ENCODE measurements around the gene TMEM231. TPM values are rescaled to one million over a fixed set of nuclear protein-coding genes. Genes with fewer than 3 reads are reported as not detected.
"Not testable (repeated sequence)": the region's sequence is repeated elsewhere in the genome, so short reads cannot be mapped to it uniquely, and the experiment has no call there.

The TMEM231 gene
- total and polyA plus RNA-seq, 2 of the 8 experiments (the other 6 are each of a cell fraction or from before 2014, with no cell fraction given): 8.3 to 26.7 TPM

GRCh38 chr16:75501820-75502219 is 54.2 kb downstream of the TMEM231 start:
- H3K4me1 ChIP-seq (replicated peaks in 1 of 4; ENCODE audit: control insufficient read depth in 3 of 4, insufficient read depth in 4 of 4, low read length in 3 of 4); H2AFZ ChIP-seq (ENCODE audit: low read length); H3K36me3 ChIP-seq (ENCODE audit: control insufficient read depth in 2 of 4, insufficient read depth in 4 of 4, low read length in 3 of 4); H3K9me3 ChIP-seq (ENCODE audit: insufficient read depth in 2 of 2, low read depth in 1 of 2, low read length in 1 of 2); H3K79me1 ChIP-seq (ENCODE audit: low read depth, low read length); H3K14ac ChIP-seq (ENCODE audit: insufficient read length); H3K9ac ChIP-seq (replicated peaks in 1 of 4; ENCODE audit: extremely low read depth in 1 of 4, low read depth in 3 of 4, low read length in 3 of 4); H4K8ac ChIP-seq (ENCODE audit: extremely low read depth, insufficient read depth, low read length); H3K79me2 ChIP-seq (ENCODE audit: control insufficient read depth in 1 of 2, insufficient read depth in 2 of 2, low read length in 2 of 2); H3K56ac ChIP-seq (replicated peaks; ENCODE audit: insufficient read length, low read depth, low read length); H4K91ac ChIP-seq (replicated peaks; ENCODE audit: insufficient read length, low read length); H3K23ac ChIP-seq (ENCODE audit: insufficient read length); H2BK15ac ChIP-seq (ENCODE audit: low read length); H3K27ac ChIP-seq (ENCODE audit: low read depth, low read length); H3K23me2 ChIP-seq (ENCODE audit: low read depth, low read length); H2BK120ac ChIP-seq (replicated peaks; ENCODE audit: low read depth, low read length); H3K18ac ChIP-seq (ENCODE audit: extremely low read depth, low read length); H3K27me3 ChIP-seq (replicated peaks in 1 of 4; ENCODE audit: control insufficient read depth in 3 of 4, extremely low read depth in 1 of 4, insufficient read depth in 3 of 4, low read length in 3 of 4); H2AK5ac ChIP-seq (ENCODE audit: low read depth, low read length); H2BK5ac ChIP-seq (ENCODE audit: low read depth, low read length); DNase-seq (ENCODE audit: low read depth in 1 of 2, low spot score in 2 of 2); H3K4ac ChIP-seq (replicated peaks; ENCODE audit: insufficient read length, low read depth, low read length); H2BK20ac ChIP-seq (ENCODE audit: low read length); H4K5ac ChIP-seq (ENCODE audit: insufficient read length, low read depth, low read length); H3K4me3 ChIP-seq (ENCODE audit: extremely low read depth in 1 of 4, insufficient read depth in 2 of 4, low read depth in 3 of 4, low read length in 4 of 4); H4K20me1 ChIP-seq (replicated peaks in 1 of 2; ENCODE audit: control insufficient read depth in 1 of 2, insufficient read depth in 2 of 2, low read length in 2 of 2); H3K4me2 ChIP-seq (ENCODE audit: insufficient read depth in 1 of 2, low read depth in 2 of 2, low read length in 2 of 2); FAIRE-seq; H2BK12ac ChIP-seq (ENCODE audit: low read depth, low read length): not testable (repeated sequence)
- POLR2A ChIA-PET (ENCODE audit: partially characterized antibody): interaction anchor here (1.1 kb wide), 1 partner anchor 29 kb away, joined by 3 read pairs; no protein-coding TSS in a partner anchor
- WGBS, 2 experiments (ENCODE audit: extremely low coverage in 1 of 2, insufficient coverage in 1 of 2, insufficient read length in 1 of 2, insufficient replicate concordance in 2 of 2, low coverage in 1 of 2, low lambda C conversion rate in 2 of 2, missing lambda C conversion rate in 1 of 2): 89% methylated on average over 6 of the region's 6 CpGs; no CpG with 5 or more reads in 1 of the 2 experiments
- CTCF ChIA-PET (ENCODE audit: partially characterized antibody): interaction anchor here (1.1 to 1.6 kb wide), 3 partner anchors 10 to 17 kb away, joined by 3 to 4 read pairs (median 3); no protein-coding TSS in a partner anchor
